ENCODE measurements around the gene MBOAT2. TPM values are rescaled to one million over a fixed set of nuclear protein-coding genes. Genes with fewer than 3 reads are reported as not detected.

The MBOAT2 gene
- total and polyA plus RNA-seq, 2 experiments from 2014 or later, result 87.4 to 103 TPM

DNA sequence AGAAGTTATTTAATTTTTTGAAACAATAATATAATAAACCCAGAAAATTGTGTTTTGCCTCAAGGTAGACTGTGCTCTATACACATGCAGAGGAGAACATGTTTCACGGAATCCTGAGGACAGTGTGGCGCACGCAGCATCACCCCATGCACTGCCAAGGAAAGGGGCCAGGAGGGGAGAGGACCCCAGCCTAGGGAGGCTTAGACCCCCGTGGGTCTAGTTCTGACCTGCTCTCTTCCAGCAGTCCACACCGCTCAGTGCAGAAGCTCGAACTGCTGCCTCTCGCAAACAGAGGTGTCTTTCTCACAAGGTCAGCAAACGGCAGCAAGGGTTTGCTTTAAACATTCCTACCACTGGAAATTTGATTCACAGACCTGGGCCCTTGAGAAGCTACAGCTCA lies 114.5 kb downstream of the MBOAT2 start:
- Histone ChIP-seq H3K27ac (no peak overlapping the region), H3K4me2 (ENCODE audit: unreplicated experiment) (no peak overlapping the region), H4K20me1 (ENCODE audit: insufficient read depth) (no peaks in the 10 kb centered on the region), H3K4me3 (no peak overlapping the region), H3F3A (ENCODE audit: insufficient read depth) (no peaks in the 10 kb centered on the region), H3K79me2 (ENCODE audit: insufficient read depth) (no peaks in the 10 kb centered on the region), H3K9ac (no peak overlapping the region), H3K9me2 (ENCODE audit: insufficient read depth) (no peaks in the 10 kb centered on the region), H3K4me1 (ENCODE audit: insufficient read depth) (no peaks in the 10 kb centered on the region), H2AFZ (no peak overlapping the region), H3K27me3 (replicated peaks; ENCODE audit: insufficient read depth) (no peaks in the 10 kb centered on the region), H3K36me3 (ENCODE audit: low read depth) (peaks cover under 1% of the 10 kb centered on the region; the same call in 1 of the 2 replicates), H3K9me3 (ENCODE audit: low read depth) (no peaks in the 10 kb centered on the region)
- no peak for DNase-seq
- WGBS, 2 experiments (ENCODE audit: low coverage in 1 of 2, low lambda C conversion rate in 2 of 2, missing lambda C conversion rate in 2 of 2), result 98 to 100% methylated on average over 8 of the region's 8 CpGs
- in situ Hi-C loops (cut with MboI), result no loop called here
- TF ChIP-seq EZH2phosphoT487 (IDR thresholded peaks at IDR 0.05; ENCODE audit: insufficient read depth, low read depth) (no peak), EZH2 (IDR thresholded peaks at IDR 0.05; ENCODE audit: insufficient read depth, poor library complexity, severe bottlenecking) (no peak)

DNA sequence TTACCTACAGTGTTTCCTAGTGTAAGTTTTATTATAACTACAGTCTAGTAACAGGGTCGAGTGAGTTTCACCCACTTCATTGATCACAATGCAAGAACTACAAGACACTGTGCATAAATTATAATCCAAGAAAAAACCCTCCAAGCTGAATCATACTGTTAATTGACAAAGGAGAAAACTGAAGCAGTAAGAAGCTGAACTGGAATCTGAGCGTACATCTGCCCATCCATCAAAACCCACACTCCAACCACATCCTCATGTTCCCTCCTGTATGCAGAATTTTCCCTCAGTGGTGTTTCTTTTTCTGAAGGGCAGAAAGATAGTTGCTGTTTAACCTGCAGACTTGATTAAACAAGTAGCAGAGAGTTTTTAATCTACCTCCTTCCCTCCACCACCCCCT lies 116.6 kb downstream of the MBOAT2 start:
- no peaks in the 10 kb centered on the region for H3K36me3 ChIP-seq (ENCODE audit: low read depth)
- in situ Hi-C loops (cut with MboI), result no loop called here
- no peak overlapping the region for H3K9ac ChIP-seq
- 59 to 61% methylated on average over 2 of the region's 2 CpGs for WGBS, 2 experiments (ENCODE audit: low coverage in 1 of 2, low lambda C conversion rate in 2 of 2, missing lambda C conversion rate in 2 of 2)
- TF ChIP-seq EZH2 (IDR thresholded peaks at IDR 0.05; ENCODE audit: insufficient read depth, poor library complexity, severe bottlenecking), result no peak
- TF ChIP-seq EZH2phosphoT487 (IDR thresholded peaks at IDR 0.05; ENCODE audit: insufficient read depth, low read depth), result no peak
- no peaks in the 10 kb centered on the region for H3K27me3 ChIP-seq (replicated peaks; ENCODE audit: insufficient read depth)
- H3K9me3 ChIP-seq (ENCODE audit: low read depth), result no peaks in the 10 kb centered on the region
- no peaks in the 10 kb centered on the region for H3K4me1 ChIP-seq (ENCODE audit: insufficient read depth)
- no peak overlapping the region for H3K27ac ChIP-seq
- no peak overlapping the region for H3K4me2 ChIP-seq (ENCODE audit: unreplicated experiment)
- no peaks in the 10 kb centered on the region for H3F3A ChIP-seq (ENCODE audit: insufficient read depth)
- DNase-seq, result no peak
- H3K9me2 ChIP-seq (ENCODE audit: insufficient read depth), result no peaks in the 10 kb centered on the region
- H2AFZ ChIP-seq, result no peak overlapping the region
- H3K79me2 ChIP-seq (ENCODE audit: insufficient read depth), result no peaks in the 10 kb centered on the region
- no peak overlapping the region for H3K4me3 ChIP-seq
- no peaks in the 10 kb centered on the region for H4K20me1 ChIP-seq (ENCODE audit: insufficient read depth)

DNA sequence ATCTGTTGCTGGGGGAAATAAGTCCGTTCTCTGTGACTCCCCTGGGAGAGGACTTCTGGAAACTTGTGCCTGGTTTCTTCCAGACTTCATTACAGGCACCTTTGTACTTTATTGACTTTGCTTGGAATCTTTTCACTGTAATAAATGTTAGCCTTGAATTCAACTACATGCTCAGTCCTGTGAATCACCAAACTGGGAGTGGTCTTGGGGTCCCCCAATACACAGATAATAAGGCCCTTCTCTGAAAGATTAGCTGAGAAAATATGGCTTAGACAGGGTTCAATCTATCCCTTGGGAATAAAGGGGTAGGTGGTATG lies 117.3 kb downstream of the MBOAT2 start:
- H3K9me2 ChIP-seq (ENCODE audit: insufficient read depth), result no peaks in the 10 kb centered on the region
- no peaks in the 10 kb centered on the region for H3K4me1 ChIP-seq (ENCODE audit: insufficient read depth)
- no peak overlapping the region for H2AFZ ChIP-seq
- no peaks in the 10 kb centered on the region for H4K20me1 ChIP-seq (ENCODE audit: insufficient read depth)
- H3K4me2 ChIP-seq (ENCODE audit: unreplicated experiment), result no peak overlapping the region
- H3K4me3 ChIP-seq, result no peak overlapping the region
- no peaks in the 10 kb centered on the region for H3K9me3 ChIP-seq (ENCODE audit: low read depth)
- no peaks in the 10 kb centered on the region for H3K79me2 ChIP-seq (ENCODE audit: insufficient read depth)
- no peak for TF ChIP-seq EZH2phosphoT487 (IDR thresholded peaks at IDR 0.05; ENCODE audit: insufficient read depth, low read depth)
- no peak for TF ChIP-seq EZH2 (IDR thresholded peaks at IDR 0.05; ENCODE audit: insufficient read depth, poor library complexity, severe bottlenecking)
- H3K36me3 ChIP-seq (ENCODE audit: low read depth), result 0 out of 2 replicates have a peak, but pooled peaks cover 3% of the 10 kb centered on the region
- H3F3A ChIP-seq (ENCODE audit: insufficient read depth), result no peaks in the 10 kb centered on the region
- no peaks in the 10 kb centered on the region for H3K27me3 ChIP-seq (replicated peaks; ENCODE audit: insufficient read depth)
- in situ Hi-C loops (cut with MboI), result no loop called here
- 88 to 100% methylated on average over 1 of the region's 1 CpG for WGBS, 2 experiments (ENCODE audit: low coverage in 1 of 2, low lambda C conversion rate in 2 of 2, missing lambda C conversion rate in 2 of 2)
- H3K27ac ChIP-seq, result no peak overlapping the region
- no peak overlapping the region for H3K9ac ChIP-seq
- DNase-seq, result no peak

DNA sequence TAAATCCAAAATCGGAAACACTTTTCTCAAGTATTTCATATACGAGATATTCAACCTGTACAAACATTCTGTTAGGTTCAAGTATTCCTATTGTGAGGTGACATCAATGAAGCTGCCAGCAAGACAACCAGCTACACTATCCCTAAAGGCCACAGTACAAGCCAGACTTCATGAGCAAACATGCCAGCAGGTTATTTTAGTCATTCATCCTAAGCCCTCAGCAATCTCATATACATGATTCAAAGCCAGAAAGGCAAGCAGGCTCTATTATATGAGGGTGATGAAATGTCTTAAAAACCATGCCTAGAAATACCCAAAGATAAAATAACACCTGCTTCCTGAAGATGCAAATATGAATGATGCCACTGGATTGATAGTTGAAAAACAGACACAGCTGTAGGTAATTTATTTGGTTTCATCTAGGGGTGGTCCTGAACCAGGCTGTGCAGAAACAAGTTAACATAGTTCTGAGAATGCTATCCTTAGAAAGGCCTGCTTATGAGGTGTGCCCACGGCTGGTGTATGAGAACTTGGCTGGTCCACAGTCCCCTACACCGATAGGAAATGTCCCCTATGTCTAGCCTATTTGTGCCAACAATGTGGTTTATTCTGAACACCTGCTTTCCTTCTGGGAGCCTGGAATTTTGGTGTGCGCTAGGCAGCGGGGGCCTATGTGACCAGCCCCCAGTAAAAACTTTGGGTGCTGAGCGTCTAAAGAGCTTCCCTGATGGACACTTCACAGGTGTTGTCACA lies 117.9 kb downstream of the MBOAT2 start:
- no peaks in the 10 kb centered on the region for H3K9me2 ChIP-seq (ENCODE audit: insufficient read depth)
- H3F3A ChIP-seq (ENCODE audit: insufficient read depth), result no peaks in the 10 kb centered on the region
- in situ Hi-C loops (cut with MboI), result no loop called here
- no peaks in the 10 kb centered on the region for H4K20me1 ChIP-seq (ENCODE audit: insufficient read depth)
- no peak overlapping the region for H3K27ac ChIP-seq
- no peaks in the 10 kb centered on the region for H3K9me3 ChIP-seq (ENCODE audit: low read depth)
- 92 to 93% methylated on average over 7 of the region's 7 CpGs for WGBS, 2 experiments (ENCODE audit: low coverage in 1 of 2, low lambda C conversion rate in 2 of 2, missing lambda C conversion rate in 2 of 2)
- H3K4me1 ChIP-seq (ENCODE audit: insufficient read depth), result no peaks in the 10 kb centered on the region
- no peak overlapping the region for H3K4me3 ChIP-seq
- H3K9ac ChIP-seq, result no peak overlapping the region
- no peak overlapping the region for H2AFZ ChIP-seq
- no peak for DNase-seq
- TF ChIP-seq EZH2 (IDR thresholded peaks at IDR 0.05; ENCODE audit: insufficient read depth, poor library complexity, severe bottlenecking) (no peak), EZH2phosphoT487 (IDR thresholded peaks at IDR 0.05; ENCODE audit: insufficient read depth, low read depth) (no peak)
- H3K79me2 ChIP-seq (ENCODE audit: insufficient read depth), result no peaks in the 10 kb centered on the region
- 0 out of 2 replicates have a peak, but pooled peaks cover 3% of the 10 kb centered on the region for H3K36me3 ChIP-seq (ENCODE audit: low read depth)
- no peak overlapping the region for H3K4me2 ChIP-seq (ENCODE audit: unreplicated experiment)
- H3K27me3 ChIP-seq (replicated peaks; ENCODE audit: insufficient read depth), result no peaks in the 10 kb centered on the region
